Heart left ventricle (tissue), 16 donors: ENCODE results near the gene CHTF18. TPM values are rescaled to one million over a fixed set of nuclear protein-coding genes. Genes with fewer than 3 reads are reported as not detected.

Experiments
- ATAC-seq, 4 donors: fragments of 200-7000 bp; cut with Tn5 transposase; one replicate each; pipeline ENCODE4 v1.9.1; 2020 to 2022; ENCODE audit warnings: moderate library complexity in 4 of 4, mild to moderate bottlenecking in 3 of 4, moderate number of reproducible peaks in 1 of 4
- DNase-seq, 5 donors: peaks; one replicate each; pipeline ENCODE4 v3.0.0-alpha.2; 2020
- H3K27ac ChIP-seq, 12 donors: fragments of 200-600 bp; sonication (generic) in 4 of 12; one replicate each; pipeline versions ENCODE4 v1.5.0 to v1.8.0; 2016 to 2022; ENCODE audit warnings: mild to moderate bottlenecking in 2 of 12
- H3K27me3 ChIP-seq, 9 donors: fragments of 200-600 bp; sonication (generic) in 2 of 9; one replicate each; pipeline versions ENCODE4 v1.5.1 to v1.8.0; 2016 to 2022; ENCODE audit warnings: mild to moderate bottlenecking in 3 of 9
- H3K36me3 ChIP-seq, 9 donors: fragments of 200-600 bp; sonication (generic) in 2 of 9; one replicate each; pipeline versions ENCODE4 v1.5.0 to v1.8.0; 2018 to 2022; ENCODE audit warnings: mild to moderate bottlenecking in 2 of 9
- H3K4me1 ChIP-seq, 12 donors: fragments of 200-600 bp; sonication (generic) in 4 of 12; one replicate each; pipeline versions ENCODE4 v1.5.0 to v1.8.0; 2016 to 2022; ENCODE audit warnings: mild to moderate bottlenecking in 3 of 12
- H3K4me3 ChIP-seq, 12 donors: fragments of 200-600 bp; sonication (generic) in 4 of 12; one replicate each; pipeline versions ENCODE4 v1.5.0 to v1.8.0; 2017 to 2022; ENCODE audit warnings: mild to moderate bottlenecking in 9 of 12, moderate library complexity in 4 of 12
- H3K9me3 ChIP-seq, 12 donors: fragments of 200-600 bp; sonication (generic) in 4 of 12; one replicate each; pipeline versions ENCODE4 v1.5.0 to v1.8.0; 2016 to 2022; ENCODE audit warnings: mild to moderate bottlenecking in 1 of 12
- CTCF ChIP-seq, 12 donors: fragments of 200-600 bp; sonication (generic) in 4 of 12; IDR thresholded peaks; one replicate each; pipeline versions ENCODE4 v1.5.0 to v1.8.0; 2018 to 2022; ENCODE audit warnings: antibody characterized with exemption in 12 of 12, mild to moderate bottlenecking in 5 of 12
- POLR2A ChIP-seq, 2 donors: fragments of 450-650 bp; IDR thresholded peaks; one replicate each; pipeline ENCODE4 v1.6.1; 2017; ENCODE audit warnings: antibody characterized with exemption in 2 of 2, mild to moderate bottlenecking in 2 of 2, moderate library complexity in 2 of 2
- WGBS, 4 donors: extraction: QIAGEN DNeasy Blood & Tissue Kit in 2 of 4; methylation state at CpG; one replicate each; pipeline versions ENCODE4 v1.1.5 to v1.1.7; 2013 to 2018; 5-methylcytosine and 5-hydroxymethylcytosine counted together
- intact Hi-C, 10 donors: fragments of 100-400 bp; cut with DNase I; formaldehyde crosslinking; loops; one replicate each; pipeline versions ENCODE4 v1.11.1 to v1.14.2; 2022
- polyA plus RNA-seq, 2 donors: library from polyadenylated mRNA; stranded (reverse); fragments of 200-250 nt; gene quantifications; one replicate each; pipeline ENCODE4 v1.2.3, GENCODE V29; 2013
- total RNA-seq, 9 donors: library from RNA; depleted of rRNA in 2 of 9; stranded (reverse); fragments of >200 nt in 2 of 9; fragmentation: NEBNext Ultra II Directional in 3 of 9; extraction: Animal tissue kit (Norgen Biotek cat#: 25700) in 3 of 9; gene quantifications; one replicate each; pipeline versions ENCODE4 v1.1.0 to v1.2.4, GENCODE V29; 2016 to 2023
- donor health status: ischemic (EF 13 %, LVEDD 7.1; RV severe dilation, severe dysfunction).
- donor health status: healthy with polysubstance abuse.
- donor health status: DM: no; HTN: yes; CAD: no.
- donor health status: DM: no; HTN: no; CAD: no.
- donor health status: ischemic (EF 25% LVEDD 6.9; RV normal size, moderate dysfunction).
- donor health status: ischemic (EF 25% LVEDD 5.7; RV mildly dilated, moderate dysfunction).
- donor health status: healthy.
- donor health status: DM: yes; HTN: yes; CAD: no.
- donor health status: ischemic (EF 35%, LVEDD 5.7; RV mildly dilated, moderate dysfunction).
- donor health status: nonischemic (EF 11% LVEDD 7.7; RV severe dilation, severe dysfunction).
- donor health status: DM: yes; HTN: yes; CAD: no.
- donor health status: PGD.
- donor health status: ischemic (EF 29% LVEDD 5.4; RV normal size, mild dysfunction).
- donor health status: nonischemic (EF 23%, LVEDD 6.1; RV moderate dilation, normal function).

Gene CHTF18
- total and polyA plus RNA-seq, 11 donors: 0.83 to 15.0 (median 3.9) TPM

GRCh38 chr16:820748-821147 is 32.3 kb downstream of the CHTF18 start:
- no peak for ATAC-seq
- Histone ChIP-seq H3K27ac (no peak overlapping the region), H3K4me1 (peaks cover 0 to 9% (median 0%) of the 10 kb centered on the region in 12 donors), H3K4me3 (no peak overlapping the region), H3K27me3 (peaks cover 11 to 74% (median 31%) of the 10 kb centered on the region in 9 donors), H3K36me3 (no peaks in the 10 kb centered on the region), H3K9me3 (no peaks in the 10 kb centered on the region)
- TF ChIP-seq CTCF (IDR thresholded peaks at IDR 0.05) (no peak), POLR2A (IDR thresholded peaks at IDR 0.05) (no peak)
- no peak for DNase-seq
- intact Hi-C loops: loop anchor here in 1 of 10 donors (10.0 kb wide), 1 partner anchor 74 kb away; no protein-coding TSS in a partner anchor
- whole genome bisulfite sequencing, 4 donors: 82 to 88% (median 84%) methylated on average over 12 of the region's 12 CpGs

GRCh38 chr16:821751-822150 is 33.3 kb downstream of the CHTF18 start:
- Histone ChIP-seq H3K27me3 (peaks cover 11 to 64% (median 28%) of the 10 kb centered on the region in 9 donors), H3K36me3 (no peaks in the 10 kb centered on the region), H3K4me1 (peaks cover 0 to 9% (median 0%) of the 10 kb centered on the region in 12 donors), H3K9me3 (no peaks in the 10 kb centered on the region), H3K4me3 (no peak overlapping the region), H3K27ac (no peak overlapping the region)
- no peak for DNase-seq
- WGBS, 4 donors: 59 to 74% (median 61%) methylated on average over 12 to 13 of the region's 13 CpGs
- intact Hi-C loops: loop anchor here in 1 of 10 donors (10.0 kb wide), 1 partner anchor 73 kb away; no protein-coding TSS in a partner anchor
- ATAC-seq: no peak
- no peak for TF ChIP-seq CTCF (IDR thresholded peaks at IDR 0.05)
- TF ChIP-seq POLR2A (IDR thresholded peaks at IDR 0.05): no peak

GRCh38 chr16:822174-822908 is 33.9 kb downstream of the CHTF18 start:
- Histone ChIP-seq H3K4me3 (no peak overlapping the region), H3K36me3 (no peaks in the 10 kb centered on the region), H3K27me3 (peaks cover 10 to 58% (median 24%) of the 10 kb centered on the region in 9 donors), H3K4me1 (peaks cover 0 to 4% (median 0%) of the 10 kb centered on the region in 12 donors), H3K9me3 (no peaks in the 10 kb centered on the region), H3K27ac (no peak overlapping the region)
- WGBS, 4 donors: 85 to 88% (median 86%) methylated on average over 18 to 21 of the region's 21 CpGs
- intact Hi-C loops: loop anchor here in 1 of 10 donors (10.0 kb wide), 1 partner anchor 72 kb away; no protein-coding TSS in a partner anchor
- no peak for DNase-seq
- ATAC-seq: no peak
- no peak for TF ChIP-seq POLR2A (IDR thresholded peaks at IDR 0.05)
- TF ChIP-seq CTCF (IDR thresholded peaks at IDR 0.05): no peak

- TF ChIP-seq CTCF (IDR thresholded peaks at IDR 0.05): no peak
- TF ChIP-seq POLR2A (IDR thresholded peaks at IDR 0.05): no peak
- intact Hi-C loops: loop anchor here in 1 of 10 donors (10.0 kb wide), 1 partner anchor 72 kb away; no protein-coding TSS in a partner anchor
Measured at GRCh38 chr16:822909-823297, 34.5 kb downstream of the CHTF18 start.

More at GRCh38 chr16:822909-823297, 34.5 kb downstream of the CHTF18 start:
- H3K9me3 ChIP-seq: no peaks in the 10 kb centered on the region
- no peaks in the 10 kb centered on the region for H3K4me1 ChIP-seq
- H3K36me3 ChIP-seq: no peaks in the 10 kb centered on the region
- H3K4me3 ChIP-seq: no peak overlapping the region
- H3K27ac ChIP-seq: no peak overlapping the region
- peaks cover 10 to 54% (median 18%) of the 10 kb centered on the region in 9 donors for H3K27me3 ChIP-seq
- no peak for ATAC-seq
- no peak for DNase-seq
- 84 to 87% (median 86%) methylated on average over 9 of the region's 9 CpGs for WGBS, 4 donors
